HG03135 (cell line): Measurements from ENCODE around the gene LAMC2.
"Not testable (repeated sequence)": the region's sequence is repeated elsewhere in the genome, so short reads cannot be mapped to it uniquely, and the experiment has no call there.

ENCODE experiments used
- ATAC-seq: cut with Tn5 transposase; IDR thresholded peaks from one replicate; pipeline ENCODE4 v1.9.1; 2021; ENCODE audit warnings: mild to moderate bottlenecking, moderate library complexity; ENCODE audit not compliant: unreplicated experiment

LAMC2 gene

DNA sequence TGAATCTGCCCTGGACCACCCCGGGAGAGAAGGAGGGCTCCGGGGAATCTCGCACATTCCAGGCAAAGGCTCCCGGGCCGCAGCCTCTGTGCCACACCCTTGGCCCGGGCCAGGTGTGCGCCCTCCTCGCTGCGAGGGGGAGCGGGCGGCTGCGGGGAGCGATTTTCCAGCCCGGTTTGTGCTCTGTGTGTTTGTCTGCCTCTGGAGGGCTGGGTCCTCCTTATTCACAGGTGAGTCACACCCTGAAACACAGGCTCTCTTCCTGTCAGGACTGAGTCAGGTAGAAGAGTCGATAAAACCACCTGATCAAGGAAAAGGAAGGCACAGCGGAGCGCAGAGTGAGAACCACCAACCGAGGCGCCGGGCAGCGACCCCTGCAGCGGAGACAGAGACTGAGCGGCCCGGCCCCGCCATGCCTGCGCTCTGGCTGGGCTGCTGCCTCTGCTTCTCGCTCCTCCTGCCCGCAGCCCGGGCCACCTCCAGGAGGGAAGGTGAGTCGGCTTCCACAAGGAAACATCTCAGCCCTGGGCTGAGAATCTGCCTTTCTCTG lies at the start of gene LAMC2:
TSS of gene LAMC2 (plus strand) at position 324 of the 550 bp plus-strand sequence. CDS start at position 413, 89 bp downstream.
- ATAC-seq, result no peak

DNA sequence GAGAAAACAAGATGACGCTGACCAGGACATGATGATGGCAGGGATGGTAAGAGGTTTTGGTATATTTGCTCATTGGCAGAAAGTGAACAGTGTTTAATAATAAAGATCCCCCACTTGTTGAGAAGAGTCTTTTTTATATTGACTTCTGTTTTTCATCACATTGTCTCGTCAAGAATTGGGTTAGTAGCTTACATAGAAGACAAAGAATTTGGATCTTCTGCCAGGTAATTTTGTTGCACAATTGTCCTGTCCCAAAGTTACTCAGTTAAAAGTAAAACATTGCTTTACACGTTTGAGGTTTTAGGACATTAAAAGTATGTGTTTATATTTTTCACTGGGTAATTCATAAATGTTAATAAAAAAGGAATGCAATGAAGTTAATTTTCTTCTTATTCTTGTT lies 48.3 kb upstream of the LAMC2 start:
- ATAC-seq, result no peak

DNA sequence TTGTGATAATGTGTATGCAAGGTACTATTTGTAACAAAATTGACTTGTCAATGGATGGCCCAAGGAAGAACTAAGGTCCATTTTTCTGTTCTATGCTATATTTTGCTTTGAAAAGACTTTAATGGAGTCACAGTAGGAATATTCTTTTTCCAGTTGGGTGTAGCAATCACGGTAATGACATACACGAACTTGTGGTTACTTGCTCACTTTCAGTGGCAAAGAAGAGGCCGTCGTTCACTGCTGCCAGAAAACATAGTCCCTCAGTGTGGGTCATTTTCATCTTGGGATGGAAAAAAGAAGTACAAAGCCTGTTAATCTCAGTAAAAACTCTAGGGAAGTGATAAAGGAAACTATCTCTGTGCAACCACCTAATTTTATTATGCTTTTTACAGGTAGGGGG lies 47.8 kb upstream of the LAMC2 start:
- no peak for ATAC-seq

DNA sequence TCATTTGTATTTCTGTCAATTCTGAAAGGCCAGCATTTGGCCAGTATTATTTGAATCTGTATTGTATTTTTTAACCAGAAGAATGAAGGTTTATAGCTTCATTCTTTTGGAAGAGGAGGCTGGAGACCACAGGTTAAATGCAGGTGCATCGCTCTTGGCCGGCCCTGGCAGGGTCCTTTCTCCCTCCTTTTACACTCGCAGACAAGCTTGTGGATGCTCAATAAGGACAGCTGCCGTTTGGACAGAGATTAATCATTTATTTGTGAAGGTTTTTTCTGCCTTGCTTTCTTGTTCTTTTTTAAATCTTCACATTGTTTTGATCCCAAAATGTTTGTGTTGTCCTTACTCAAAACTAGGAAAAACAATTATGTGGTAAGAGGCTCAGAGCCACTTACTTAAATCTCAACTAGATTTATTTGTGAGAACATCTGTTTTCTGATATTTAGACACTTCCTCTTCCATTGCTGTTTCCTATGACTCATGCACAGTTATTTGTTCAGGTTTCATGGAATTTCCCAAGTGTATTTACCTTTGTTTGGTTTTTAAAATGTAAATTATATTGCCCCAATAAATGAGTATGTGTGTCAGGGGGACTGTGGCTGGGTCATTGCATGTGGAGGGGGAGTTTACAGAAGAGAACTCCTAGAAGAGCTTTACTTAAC lies 46.7 kb upstream of the LAMC2 start:
- ATAC-seq, result no peak

GRCh38 chr1:183140633-183141032 lies 45.4 kb upstream of the LAMC2 start:
- no peak for ATAC-seq

DNA sequence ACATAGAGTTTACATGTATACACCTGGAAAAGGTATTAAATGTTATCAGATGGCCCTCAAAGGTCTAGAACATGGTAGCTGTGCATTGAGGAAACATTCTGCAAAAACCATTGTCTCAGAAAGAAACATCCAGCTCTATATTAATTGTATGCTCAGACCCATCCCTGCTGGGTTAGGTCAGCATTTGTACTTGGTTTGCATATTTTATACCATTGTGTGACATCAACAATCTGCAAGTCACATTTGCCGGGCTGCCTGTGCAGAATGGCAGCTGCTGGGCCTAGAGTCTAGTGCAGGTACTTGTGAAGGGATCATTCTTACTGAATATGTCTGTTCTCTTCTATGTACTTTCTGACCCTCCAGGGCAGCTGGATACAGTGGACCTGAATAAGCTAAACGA lies 43.9 kb upstream of the LAMC2 start:
- ATAC-seq, result no peak

GRCh38 chr1:183143576-183144315 lies 42.3 kb upstream of the LAMC2 start:
- no peak for ATAC-seq

- no peak for ATAC-seq
These were observed 41.3 kb upstream of the LAMC2 start for GRCh38 chr1:183144752-183145151.

- no peak for ATAC-seq
These were observed 38.3 kb upstream of the LAMC2 start for GRCh38 chr1:183147735-183148134.

DNA sequence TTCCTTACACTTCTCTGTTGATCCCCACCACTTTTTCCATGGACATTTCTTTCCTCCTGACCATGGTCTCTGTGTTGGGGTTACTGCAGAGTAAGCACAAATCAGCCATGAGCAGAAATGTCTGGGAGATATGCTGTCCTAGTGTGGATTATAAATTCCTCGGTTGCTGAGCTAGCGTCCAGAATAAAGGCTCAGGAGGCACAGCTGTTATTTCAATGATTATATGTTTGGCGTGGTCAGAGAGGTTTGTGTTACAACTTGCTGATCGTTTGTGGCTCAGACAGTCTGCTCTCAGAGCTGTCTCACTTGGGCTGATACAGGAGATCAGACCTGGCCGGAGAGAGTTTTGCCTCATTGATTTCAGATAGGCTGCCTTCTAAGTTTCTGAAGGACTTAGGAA lies 37.5 kb upstream of the LAMC2 start:
- ATAC-seq, result no peak

DNA sequence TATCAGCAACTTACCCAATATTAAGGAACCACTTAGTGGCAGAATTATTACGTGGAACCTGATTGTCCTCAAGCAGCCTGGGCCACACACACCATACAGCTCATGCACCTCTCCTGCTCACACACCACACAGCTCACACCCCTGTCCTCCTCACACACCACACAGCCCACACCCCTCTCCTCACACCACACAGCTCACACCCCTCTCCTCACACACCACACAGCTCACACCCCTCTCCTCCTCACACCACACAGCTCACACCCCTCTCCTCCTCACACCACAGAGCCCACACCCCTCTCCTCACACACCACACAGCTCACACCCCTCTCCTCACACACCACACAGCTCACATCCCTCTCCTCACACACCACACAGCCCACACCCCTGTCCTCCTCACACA lies 36.8 kb upstream of the LAMC2 start:
- ATAC-seq, result no peak

DNA sequence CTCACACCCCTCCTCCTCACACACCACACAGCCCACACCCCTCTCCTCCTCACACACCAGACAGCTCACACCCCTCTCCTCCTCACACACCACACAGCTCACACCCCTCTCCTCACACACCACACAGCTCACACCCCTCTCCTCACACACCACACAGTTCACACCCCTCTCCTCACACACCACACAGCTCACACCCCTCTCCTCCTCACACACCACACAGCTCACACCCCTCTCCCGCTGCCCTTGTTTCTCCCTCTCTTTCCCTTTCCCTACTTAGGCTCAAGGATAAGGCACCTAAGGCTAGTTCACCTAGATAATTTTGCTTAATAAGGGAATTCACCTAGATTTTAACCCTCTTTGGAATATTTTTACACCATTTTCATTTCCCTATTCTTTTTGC lies 36.0 kb upstream of the LAMC2 start:
- not testable (repeated sequence) for ATAC-seq

GRCh38 chr1:183150445-183150844 lies 35.6 kb upstream of the LAMC2 start:
- no peak for ATAC-seq

- ATAC-seq, result no peak
These were observed 33.9 kb upstream of the LAMC2 start for GRCh38 chr1:183152180-183152579.

DNA sequence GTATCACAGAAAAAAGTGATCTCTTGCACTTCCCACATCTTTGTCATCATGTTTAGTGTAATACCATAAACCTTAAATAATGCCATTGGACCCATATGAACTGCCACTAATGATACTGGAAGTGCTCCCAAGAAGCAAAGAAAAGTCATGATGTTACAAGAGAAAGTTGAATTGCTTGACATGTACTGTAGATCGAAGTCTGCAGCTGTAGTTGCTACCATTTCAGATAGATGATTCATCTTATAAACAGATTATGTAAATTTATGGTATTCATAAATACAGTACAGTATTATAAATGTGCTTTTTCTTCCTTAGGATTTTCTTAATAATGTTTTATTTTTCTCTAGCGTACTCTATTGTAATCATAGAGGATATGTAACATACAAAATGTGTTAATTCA lies 30.1 kb upstream of the LAMC2 start:
- ATAC-seq, result no peak

GRCh38 chr1:183159960-183160359 lies 26.1 kb upstream of the LAMC2 start:
- ATAC-seq, result no peak

- ATAC-seq, result no peak
These were observed 24.7 kb upstream of the LAMC2 start for GRCh38 chr1:183161391-183161790.

GRCh38 chr1:183163316-183163715 lies 22.7 kb upstream of the LAMC2 start:
- no peak for ATAC-seq

GRCh38 chr1:183164340-183164739 lies 21.7 kb upstream of the LAMC2 start:
- ATAC-seq, result no peak

DNA sequence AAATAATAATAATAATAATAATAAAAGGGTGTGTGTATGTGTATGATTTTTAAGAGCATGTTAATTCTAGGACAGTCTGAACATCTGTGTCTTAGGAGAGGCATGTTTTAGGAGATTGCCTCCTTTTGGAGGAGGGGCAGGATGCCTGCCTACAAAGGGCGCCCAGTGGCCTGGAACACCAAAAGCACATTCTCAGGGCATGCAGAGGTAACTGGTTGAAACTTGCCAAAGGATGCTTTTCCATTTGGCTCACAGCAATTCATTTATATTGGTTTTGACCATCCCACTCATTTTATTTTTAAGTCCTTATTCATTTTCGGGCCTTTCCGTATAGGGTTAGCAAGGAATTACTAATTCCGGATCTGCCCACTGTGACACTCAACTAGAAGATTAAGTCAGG lies 21.1 kb upstream of the LAMC2 start:
- no peak for ATAC-seq

DNA sequence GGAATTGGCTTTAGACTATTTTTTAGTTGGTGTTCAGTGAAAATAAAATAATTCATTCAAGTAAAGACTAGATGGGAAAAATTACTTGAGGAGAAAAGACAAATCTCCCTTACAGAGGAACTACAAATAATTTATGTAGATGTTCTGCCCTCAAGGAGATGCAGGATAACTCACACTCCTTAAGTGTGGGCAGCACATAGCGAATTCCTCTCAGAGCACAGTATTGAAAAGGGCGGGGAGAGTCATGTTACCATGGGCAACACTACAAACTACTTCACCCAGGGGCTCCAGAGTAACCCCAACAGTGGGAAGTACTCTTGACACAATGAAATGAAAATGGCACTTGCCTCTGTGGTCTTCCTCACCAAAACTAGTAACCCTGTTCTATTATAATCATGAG lies 20.6 kb upstream of the LAMC2 start:
- no peak for ATAC-seq

- ATAC-seq, result no peak
These were observed 19.6 kb upstream of the LAMC2 start for GRCh38 chr1:183166454-183166853.
